ENCODE results near the gene CRTC3. TPM values are rescaled to one million over a fixed set of nuclear protein-coding genes. Genes with fewer than 3 reads are reported as not detected.
"Not testable (repeated sequence)": the region's sequence is repeated elsewhere in the genome, so short reads cannot be mapped to it uniquely, and the experiment has no call there.

CRTC3 gene
- total and polyA plus RNA-seq, 5 donors from 2014 or later = 27.5 to 110 (median 31.2) TPM

DNA sequence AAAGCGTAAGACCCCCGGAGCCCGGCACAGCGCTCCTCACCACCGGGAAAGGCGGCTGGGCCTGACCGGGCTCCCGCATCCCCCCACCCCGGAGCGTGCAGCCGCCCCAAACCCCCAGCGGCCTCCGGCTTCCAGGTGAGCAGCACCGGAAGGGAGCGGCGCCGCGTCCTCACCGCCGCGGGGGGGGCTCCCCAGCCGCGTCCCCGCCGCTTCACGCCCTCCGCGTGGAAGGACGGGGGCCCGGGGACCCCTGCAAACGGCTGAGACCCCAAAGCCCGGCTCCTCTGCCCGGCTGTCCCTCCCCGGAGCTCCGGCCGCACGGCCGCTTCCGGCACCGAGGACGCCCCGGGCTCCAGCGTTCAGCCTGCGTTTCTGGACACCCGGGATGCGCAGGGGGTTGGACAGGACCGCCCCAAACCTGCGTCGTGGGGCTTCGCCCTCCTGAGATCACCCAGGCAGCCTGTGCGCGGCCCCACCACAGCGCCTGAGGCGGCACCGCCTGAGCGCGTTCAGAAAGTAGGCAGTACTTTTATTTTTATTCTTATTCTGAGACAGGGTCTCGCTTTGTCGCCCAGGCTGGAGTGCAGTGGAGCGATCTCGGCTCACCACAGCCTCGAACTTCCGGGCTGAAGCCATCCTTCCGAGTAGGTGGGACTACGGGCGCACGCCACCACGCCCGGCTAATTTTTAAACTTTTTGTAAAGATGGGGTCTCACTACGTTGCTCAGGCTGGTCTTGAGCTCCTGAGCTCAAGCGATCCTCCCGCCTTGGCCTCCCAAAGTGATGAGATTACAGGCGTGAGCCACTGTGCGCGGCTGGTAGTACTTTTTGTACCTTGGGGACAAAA, 135.8 kb downstream of the CRTC3 start:
- H3K27me3 Mint-ChIP-seq = peaks cover 85% of the 10 kb centered on the region
- Histone ChIP-seq H3K4me3 (ENCODE audit: low read depth, low read length) (peak overlapping the region; percentile 44), H3K36me3 (ENCODE audit: control insufficient read depth, insufficient read depth, low read length) (no peaks in the 10 kb centered on the region), H3K27me3 (ENCODE audit: control insufficient read depth, insufficient read depth, low read length) (peaks cover 29% of the 10 kb centered on the region), H3K9me3 (ENCODE audit: control insufficient read depth in 2 of 2, low read length in 2 of 2) (no peaks in the 10 kb centered on the region), H3K27ac (ENCODE audit: insufficient read depth, low read length, poor library complexity, severe bottlenecking) (no peak overlapping the region), H3K4me1 (ENCODE audit: control insufficient read depth, insufficient read depth, low read length, poor library complexity, severe bottlenecking) (peaks cover 34% of the 10 kb centered on the region)
- peak overlapping the region; percentile 82 to 85 (median 84) for H3K4me3 Mint-ChIP-seq
- H3K9me3 Mint-ChIP-seq = peaks cover 0 to 7% (median 0%) of the 10 kb centered on the region in 7 donors
- DNase-seq = peak; percentile 17 to 70 (median 35)
- peak overlapping the region in 2 of 3 donors; percentile 37 to 60 for H3K27ac Mint-ChIP-seq
- H3K4me1 Mint-ChIP-seq = peaks cover 19 to 50% (median 34%) of the 10 kb centered on the region in 4 donors
- ATAC-seq (ENCODE audit: low read depth in 2 of 2) = peak; percentile 32 to 34
- H3K36me3 Mint-ChIP-seq = no peaks in the 10 kb centered on the region

DNA sequence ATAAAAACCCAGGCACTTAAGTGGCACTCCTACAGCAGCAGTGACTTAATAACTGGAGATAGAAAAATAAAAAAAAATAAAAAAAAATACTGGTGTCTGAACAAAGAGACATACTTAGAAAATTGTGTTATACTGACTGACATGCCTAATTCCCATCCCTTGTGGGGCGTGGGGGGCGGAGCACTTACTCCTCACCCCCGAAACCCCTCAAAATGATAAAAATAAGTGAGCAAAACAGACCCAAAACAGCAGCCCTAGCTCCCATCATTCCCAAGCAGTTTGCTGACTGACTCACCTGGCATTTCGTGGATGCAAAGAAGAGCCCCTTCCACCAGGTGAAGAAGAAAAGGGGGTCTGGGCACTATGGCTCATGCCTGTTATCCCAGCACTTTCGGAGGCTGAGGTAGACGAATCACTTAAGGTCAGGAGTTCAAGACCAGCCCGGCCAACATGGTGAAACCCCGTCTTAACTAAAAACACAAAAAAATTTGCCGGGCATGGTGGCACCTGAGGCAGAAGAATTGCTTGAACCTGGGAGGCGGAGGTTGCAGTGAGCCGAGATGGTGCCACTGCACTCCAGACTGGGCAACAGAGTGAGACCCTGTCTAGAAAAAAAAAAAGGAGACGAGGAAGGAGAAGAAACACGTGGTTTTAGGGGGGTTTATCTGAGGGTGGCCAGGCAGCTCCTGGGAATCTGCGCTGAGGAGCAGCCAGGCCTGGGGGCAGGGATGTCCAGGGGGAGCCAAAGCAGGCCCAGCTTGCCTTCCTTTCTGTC, 136.6 kb downstream of the CRTC3 start:
- H3K27me3 Mint-ChIP-seq = peaks cover 85% of the 10 kb centered on the region
- peaks cover 15 to 41% (median 27%) of the 10 kb centered on the region in 4 donors for H3K4me1 Mint-ChIP-seq
- Histone ChIP-seq H3K4me1 (ENCODE audit: control insufficient read depth, insufficient read depth, low read length, poor library complexity, severe bottlenecking) (peaks cover 26% of the 10 kb centered on the region), H3K27ac (ENCODE audit: insufficient read depth, low read length, poor library complexity, severe bottlenecking) (no peak overlapping the region), H3K36me3 (ENCODE audit: control insufficient read depth, insufficient read depth, low read length) (no peaks in the 10 kb centered on the region), H3K4me3 (ENCODE audit: low read depth, low read length) (peak overlapping the region; percentile 44), H3K9me3 (ENCODE audit: control insufficient read depth in 2 of 2, low read length in 2 of 2) (no peaks in the 10 kb centered on the region), H3K27me3 (ENCODE audit: control insufficient read depth, insufficient read depth, low read length) (peaks cover 29% of the 10 kb centered on the region)
- peaks cover 0 to 7% (median 0%) of the 10 kb centered on the region in 7 donors for H3K9me3 Mint-ChIP-seq
- ATAC-seq (ENCODE audit: low read depth in 2 of 2) (no peak), DNase-seq (no peak)
- H3K27ac Mint-ChIP-seq = peak overlapping the region in 1 of 3 donors; percentile 37
- peak overlapping the region; percentile 68 to 85 (median 84) for H3K4me3 Mint-ChIP-seq
- H3K36me3 Mint-ChIP-seq = no peaks in the 10 kb centered on the region

DNA sequence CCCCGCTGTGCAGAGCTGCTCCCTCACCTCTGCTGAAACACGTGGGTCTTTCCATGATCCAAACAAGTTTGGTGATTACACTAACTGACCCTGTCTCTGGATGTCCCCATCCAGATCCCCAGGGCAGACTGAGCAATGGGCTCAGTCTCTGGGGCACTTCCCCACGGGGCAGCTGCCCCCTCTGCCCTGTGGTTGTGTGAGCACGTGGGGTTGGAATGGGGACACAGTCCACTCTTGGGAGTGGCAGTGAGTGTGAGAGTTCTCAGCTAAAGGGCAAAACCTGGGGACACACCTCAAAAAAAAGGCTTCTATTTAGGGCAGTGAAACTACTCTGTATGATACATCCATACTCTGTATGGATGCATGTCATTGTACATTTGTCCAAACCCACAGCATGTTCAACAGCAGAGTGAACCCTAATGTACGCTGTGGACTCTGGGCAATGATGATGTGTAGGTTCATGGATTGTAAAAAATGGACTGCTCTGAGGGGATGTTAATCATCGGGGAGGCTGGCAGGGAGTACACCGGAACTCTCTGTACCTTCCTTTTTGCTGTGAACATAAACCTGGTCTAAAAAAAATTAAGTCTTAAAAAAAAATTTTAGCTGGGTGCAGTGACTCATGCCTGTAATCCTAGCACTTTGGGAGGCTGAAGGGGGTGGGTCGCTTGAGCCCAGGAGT, 137.5 kb downstream of the CRTC3 start:
- peaks cover 0 to 7% (median 0%) of the 10 kb centered on the region in 7 donors for H3K9me3 Mint-ChIP-seq
- H3K4me3 Mint-ChIP-seq = peak overlapping the region; percentile 37 to 73 (median 68)
- DNase-seq = no peak
- peaks cover 17% of the 10 kb centered on the region for H3K4me1 ChIP-seq (ENCODE audit: control insufficient read depth, insufficient read depth, low read length, poor library complexity, severe bottlenecking)
- H3K4me3 ChIP-seq (ENCODE audit: low read depth, low read length) = no peak overlapping the region
- H3K27ac ChIP-seq (ENCODE audit: insufficient read depth, low read length, poor library complexity, severe bottlenecking) = no peak overlapping the region
- no peaks in the 10 kb centered on the region for H3K36me3 Mint-ChIP-seq
- peak; percentile 11 to 17 for ATAC-seq (ENCODE audit: low read depth in 2 of 2)
- no peaks in the 10 kb centered on the region for H3K36me3 ChIP-seq (ENCODE audit: control insufficient read depth, insufficient read depth, low read length)
- H3K27ac Mint-ChIP-seq = no peak overlapping the region
- peaks cover 24% of the 10 kb centered on the region for H3K27me3 ChIP-seq (ENCODE audit: control insufficient read depth, insufficient read depth, low read length)
- H3K9me3 ChIP-seq (ENCODE audit: control insufficient read depth in 2 of 2, low read length in 2 of 2) = no peaks in the 10 kb centered on the region
- peaks cover 78% of the 10 kb centered on the region for H3K27me3 Mint-ChIP-seq
- H3K4me1 Mint-ChIP-seq = peaks cover 10 to 34% (median 20%) of the 10 kb centered on the region in 4 donors

- H3K36me3 Mint-ChIP-seq; H3K27ac ChIP-seq (ENCODE audit: insufficient read depth, low read length, poor library complexity, severe bottlenecking); H3K9me3 ChIP-seq (ENCODE audit: control insufficient read depth in 2 of 2, low read length in 2 of 2); H3K9me3 Mint-ChIP-seq; ATAC-seq (ENCODE audit: low read depth in 2 of 2); H3K36me3 ChIP-seq (ENCODE audit: control insufficient read depth, insufficient read depth, low read length); DNase-seq; H3K4me3 ChIP-seq (ENCODE audit: low read depth, low read length); H3K4me3 Mint-ChIP-seq; H3K27ac Mint-ChIP-seq: not testable (repeated sequence)
- Mint-ChIP-seq H3K4me1 (peaks cover 10 to 29% (median 18%) of the 10 kb centered on the region in 4 donors), H3K27me3 (peaks cover 74% of the 10 kb centered on the region)
- H3K4me1 ChIP-seq (ENCODE audit: control insufficient read depth, insufficient read depth, low read length, poor library complexity, severe bottlenecking) = peaks cover 14% of the 10 kb centered on the region
- H3K27me3 ChIP-seq (ENCODE audit: control insufficient read depth, insufficient read depth, low read length) = peaks cover 23% of the 10 kb centered on the region
Observed at GRCh38 chr15:90667755-90668345, 138.1 kb downstream of the CRTC3 start.

GRCh38 chr15:90670631-90671030, 140.9 kb downstream of the CRTC3 start:
- H3K9me3 Mint-ChIP-seq; ATAC-seq (ENCODE audit: low read depth in 2 of 2); H3K36me3 Mint-ChIP-seq; H3K4me1 ChIP-seq (ENCODE audit: control insufficient read depth, insufficient read depth, low read length, poor library complexity, severe bottlenecking); H3K4me3 Mint-ChIP-seq; H3K27me3 ChIP-seq (ENCODE audit: control insufficient read depth, insufficient read depth, low read length); H3K4me3 ChIP-seq (ENCODE audit: low read depth, low read length); H3K27ac Mint-ChIP-seq; H3K9me3 ChIP-seq (ENCODE audit: control insufficient read depth in 2 of 2, low read length in 2 of 2); DNase-seq; H3K27ac ChIP-seq (ENCODE audit: insufficient read depth, low read length, poor library complexity, severe bottlenecking); H3K36me3 ChIP-seq (ENCODE audit: control insufficient read depth, insufficient read depth, low read length): not testable (repeated sequence)
- Mint-ChIP-seq H3K27me3 (peaks cover 54% of the 10 kb centered on the region), H3K4me1 (peaks cover 6 to 20% (median 13%) of the 10 kb centered on the region in 4 donors)

GRCh38 chr15:90671216-90671615, 141.5 kb downstream of the CRTC3 start:
- no peaks in the 10 kb centered on the region for H3K9me3 ChIP-seq (ENCODE audit: control insufficient read depth in 2 of 2, low read length in 2 of 2)
- no peak for DNase-seq
- no peak for ATAC-seq (ENCODE audit: low read depth in 2 of 2)
- peaks cover 0 to 3% (median 0%) of the 10 kb centered on the region in 7 donors for H3K9me3 Mint-ChIP-seq
- H3K4me1 ChIP-seq (ENCODE audit: control insufficient read depth, insufficient read depth, low read length, poor library complexity, severe bottlenecking) = no peaks in the 10 kb centered on the region
- H3K36me3 Mint-ChIP-seq = no peaks in the 10 kb centered on the region
- H3K36me3 ChIP-seq (ENCODE audit: control insufficient read depth, insufficient read depth, low read length) = no peaks in the 10 kb centered on the region
- no peak overlapping the region for H3K27ac Mint-ChIP-seq
- no peak overlapping the region for H3K4me3 Mint-ChIP-seq
- peaks cover 9% of the 10 kb centered on the region for H3K27me3 ChIP-seq (ENCODE audit: control insufficient read depth, insufficient read depth, low read length)
- no peak overlapping the region for H3K27ac ChIP-seq (ENCODE audit: insufficient read depth, low read length, poor library complexity, severe bottlenecking)
- no peak overlapping the region for H3K4me3 ChIP-seq (ENCODE audit: low read depth, low read length)
- peaks cover 48% of the 10 kb centered on the region for H3K27me3 Mint-ChIP-seq
- peaks cover 6 to 14% (median 10%) of the 10 kb centered on the region in 4 donors for H3K4me1 Mint-ChIP-seq

DNA sequence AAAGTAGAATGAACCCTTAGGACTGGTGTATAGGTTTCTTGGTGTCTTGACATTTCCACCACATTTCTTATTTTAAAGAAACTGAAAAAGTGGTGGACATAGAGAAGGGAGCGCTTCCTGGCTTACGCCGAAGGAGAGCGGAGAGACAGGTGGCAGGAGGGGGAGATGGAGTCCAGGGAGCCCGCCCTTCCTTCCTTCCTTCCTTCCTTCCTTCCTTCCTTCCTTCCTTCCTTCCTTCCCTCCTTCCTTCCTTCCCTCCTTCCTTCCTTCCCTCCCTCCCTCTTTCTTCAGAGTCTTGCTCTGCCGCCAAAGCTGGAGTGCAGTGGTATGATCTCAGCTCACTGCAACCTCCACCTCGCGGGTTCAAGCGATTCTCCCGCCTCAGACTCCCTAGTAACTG, 143.6 kb downstream of the CRTC3 start:
- H3K9me3 ChIP-seq (ENCODE audit: control insufficient read depth in 2 of 2, low read length in 2 of 2); H3K4me3 Mint-ChIP-seq; H3K9me3 Mint-ChIP-seq; H3K36me3 ChIP-seq (ENCODE audit: control insufficient read depth, insufficient read depth, low read length); H3K4me3 ChIP-seq (ENCODE audit: low read depth, low read length); H3K36me3 Mint-ChIP-seq; H3K4me1 ChIP-seq (ENCODE audit: control insufficient read depth, insufficient read depth, low read length, poor library complexity, severe bottlenecking); H3K27me3 ChIP-seq (ENCODE audit: control insufficient read depth, insufficient read depth, low read length); ATAC-seq (ENCODE audit: low read depth in 2 of 2); H3K27ac ChIP-seq (ENCODE audit: insufficient read depth, low read length, poor library complexity, severe bottlenecking); DNase-seq: not testable (repeated sequence)
- peak overlapping the region in 1 of 3 donors; percentile 53 for H3K27ac Mint-ChIP-seq
- peaks cover 37% of the 10 kb centered on the region for H3K27me3 Mint-ChIP-seq
- H3K4me1 Mint-ChIP-seq = peaks cover 7 to 20% (median 13%) of the 10 kb centered on the region in 4 donors

All from CD4-positive, CD25-positive, alpha-beta regulatory T cell (primary cell).